ENCODE measurements around the gene KIAA0040.

The KIAA0040 gene

GRCh38 chr1:175132436-175132835 is 60.1 kb downstream of the KIAA0040 start:
- no peak for TF ChIP-seq CTCF (IDR thresholded peaks at IDR 0.05; ENCODE audit: control extremely low read depth, extremely low read depth, low read depth, missing control alignments)
- POLR2A ChIA-PET: no interaction called here
- no peak for DNase-seq (ENCODE audit: extremely low spot score)
- CTCF ChIA-PET: interaction anchor here (0.7 to 19.8 kb wide), 4 partner anchors 10 to 103 kb away, joined by 3 to 289 read pairs (median 4); no protein-coding TSS in a partner anchor

- ChIA-PET CTCF (interaction anchor here (0.7 to 19.8 kb wide), 4 partner anchors 9 to 102 kb away, joined by 3 to 289 read pairs (median 4); no protein-coding TSS in a partner anchor), POLR2A (no interaction called here)
- no peak for TF ChIP-seq CTCF (IDR thresholded peaks at IDR 0.05; ENCODE audit: control extremely low read depth, extremely low read depth, low read depth, missing control alignments)
Measured at GRCh38 chr1:175131095-175131494, 61.5 kb downstream of the KIAA0040 start.

GRCh38 chr1:175130649-175131045 is 61.9 kb downstream of the KIAA0040 start:
- TF ChIP-seq CTCF (IDR thresholded peaks at IDR 0.05; ENCODE audit: control extremely low read depth, extremely low read depth, low read depth, missing control alignments): no peak
- no peak for DNase-seq (ENCODE audit: extremely low spot score)
- CTCF ChIA-PET: interaction anchor here (0.7 to 19.8 kb wide), 3 partner anchors 15 to 101 kb away, joined by 3 to 289 read pairs (median 3); no protein-coding TSS in a partner anchor
- POLR2A ChIA-PET: no interaction called here

More at GRCh38 chr1:175131095-175131494, 61.5 kb downstream of the KIAA0040 start:
- no peak for DNase-seq (ENCODE audit: extremely low spot score)

GRCh38 chr1:175129997-175130648 is 62.5 kb downstream of the KIAA0040 start:
- no peak for TF ChIP-seq CTCF (IDR thresholded peaks at IDR 0.05; ENCODE audit: control extremely low read depth, extremely low read depth, low read depth, missing control alignments)
- ChIA-PET CTCF (interaction anchor here (0.7 to 19.8 kb wide), 3 partner anchors 17 to 102 kb away, joined by 3 to 289 read pairs (median 80); no protein-coding TSS in a partner anchor), POLR2A (no interaction called here)
- no peak for DNase-seq (ENCODE audit: extremely low spot score)

- ChIA-PET POLR2A (no interaction called here), CTCF (interaction anchor here (6.5 to 19.8 kb wide), 2 partner anchors 17 to 101 kb away, joined by 80 to 289 read pairs; no protein-coding TSS in a partner anchor)
- no peak for TF ChIP-seq CTCF (IDR thresholded peaks at IDR 0.05; ENCODE audit: control extremely low read depth, extremely low read depth, low read depth, missing control alignments)
- no peak for DNase-seq (ENCODE audit: extremely low spot score)
Measured at GRCh38 chr1:175129644-175129996, 63.0 kb downstream of the KIAA0040 start.

- ChIA-PET POLR2A (no interaction called here), CTCF (interaction anchor here (6.1 to 19.8 kb wide), 3 partner anchors 14 to 101 kb away, joined by 53 to 289 read pairs (median 80); no protein-coding TSS in a partner anchor)
- no peak for TF ChIP-seq CTCF (IDR thresholded peaks at IDR 0.05; ENCODE audit: control extremely low read depth, extremely low read depth, low read depth, missing control alignments)
- DNase-seq (ENCODE audit: extremely low spot score): no peak
Measured at GRCh38 chr1:175129182-175129581, 63.4 kb downstream of the KIAA0040 start.

Data from GM10248 (cell line).